MM.1S (cell line): Measurements from ENCODE around the gene CFAP45.

ENCODE experiments used
- DNase-seq: peaks from one replicate; pipeline ENCODE4 v3.0.0-alpha.2; 2015
- H2AFZ ChIP-seq: fragments of 300-600 bp; sonication (generic); 2 replicates; pipeline ENCODE4 v1.6.0; 2016; ENCODE audit warnings: antibody characterized with exemption, low read length
- H3F3A ChIP-seq: fragments of 300-600 bp; sonication (generic); 2 replicates; pipeline ENCODE4 v1.6.1; 2016; ENCODE audit warnings: mild to moderate bottlenecking, antibody characterized with exemption, low read length, moderate library complexity, mixed read lengths; ENCODE audit not compliant: insufficient read depth
- H3K27ac ChIP-seq: fragments of 300-600 bp; sonication (generic); 2 replicates; pipeline ENCODE4 v1.5.1; 2016; ENCODE audit warnings: mild to moderate bottlenecking, low read length
- H3K27me3 ChIP-seq: fragments of 300-600 bp; sonication (generic); replicated peaks from 2 replicates; pipeline ENCODE4 v1.6.0; 2016; ENCODE audit warnings: low read length; ENCODE audit not compliant: insufficient read depth
- H3K36me3 ChIP-seq: fragments of 300-600 bp; sonication (generic); replicated peaks from 2 replicates; pipeline ENCODE4 v1.6.1; 2016; ENCODE audit warnings: mild to moderate bottlenecking, low read length, mixed read lengths; ENCODE audit not compliant: insufficient read depth
- H3K4me1 ChIP-seq: fragments of 300-600 bp; sonication (generic); 2 replicates; pipeline ENCODE4 v1.6.1; 2016; ENCODE audit warnings: low read length, mixed read lengths
- H3K4me2 ChIP-seq: fragments of 300-600 bp; sonication (generic); 2 replicates; pipeline ENCODE4 v1.6.0; 2016; ENCODE audit warnings: low read depth, low read length
- H3K4me3 ChIP-seq: fragments of 300-600 bp; sonication (generic); 2 replicates; pipeline ENCODE4 v1.5.1; 2016; ENCODE audit warnings: low read length, mixed read lengths
- H3K79me2 ChIP-seq: fragments of 300-600 bp; sonication (generic); 2 replicates; pipeline ENCODE4 v1.6.1; 2016; ENCODE audit warnings: mixed run types, low read length, mixed read lengths
- H3K9ac ChIP-seq: fragments of 300-600 bp; sonication (generic); 2 replicates; pipeline ENCODE4 v1.6.1; 2016; ENCODE audit warnings: low read length, mixed read lengths
- H3K9me2 ChIP-seq: fragments of 300-600 bp; sonication (generic); replicated peaks from 2 replicates; pipeline ENCODE4 v1.6.1; 2016; ENCODE audit warnings: mild to moderate bottlenecking, low read length, mixed read lengths; ENCODE audit not compliant: insufficient read depth
- H3K9me3 ChIP-seq: fragments of 300-600 bp; sonication (generic); replicated peaks from 2 replicates; pipeline ENCODE4 v1.6.1; 2016; ENCODE audit warnings: mild to moderate bottlenecking, low read length, mixed read lengths; ENCODE audit not compliant: insufficient read depth
- H4K20me1 ChIP-seq: fragments of 300-600 bp; sonication (generic); 2 replicates; pipeline ENCODE4 v1.6.1; 2016; ENCODE audit warnings: mild to moderate bottlenecking, low read length, moderate library complexity, mixed read lengths; ENCODE audit not compliant: insufficient read depth
- CTCF ChIP-seq: fragments of 300-600 bp; sonication (generic); IDR thresholded peaks from 2 replicates; pipeline ENCODE4 v1.5.1; 2016; ENCODE audit warnings: antibody characterized with exemption, low read length, mixed read lengths
- EZH2 ChIP-seq: fragments of 300-600 bp; sonication (generic); optimal IDR thresholded peaks from 2 replicates; pipeline ENCODE3; 2017; ENCODE audit warnings: low read depth, mild to moderate bottlenecking, antibody characterized with exemption, low read length, mixed read lengths
- EZH2phosphoT487 ChIP-seq: fragments of 300-600 bp; sonication (generic); IDR thresholded peaks from 2 replicates; pipeline ENCODE4 v1.6.1; 2018; ENCODE audit warnings: antibody characterized with exemption, low read length

Gene CFAP45

GRCh38 chr1:159900086-159900680 lies at the start of gene CFAP45:
Gene CFAP45 (minus strand): TSS chr1:159900165. CDS start chr1:159900098, 67 bp downstream.
- no peaks in the 10 kb centered on the region for H3K79me2 ChIP-seq
- no peaks in the 10 kb centered on the region for H4K20me1 ChIP-seq
- no peaks in the 10 kb centered on the region for H3K4me1 ChIP-seq
- TF ChIP-seq CTCF (no peak), EZH2phosphoT487 (no peak), EZH2 (no peak)
- H3K27me3 ChIP-seq, result no peaks in the 10 kb centered on the region
- no peak within 1 kb of the TSS for H3K9ac ChIP-seq
- H3F3A ChIP-seq, result no peaks in the 10 kb centered on the region
- no peaks in the 10 kb centered on the region for H3K9me2 ChIP-seq
- DNase-seq, result no peak
- H3K9me3 ChIP-seq, result no peaks in the 10 kb centered on the region
- H3K4me2 ChIP-seq, result no peak within 1 kb of the TSS
- no peak within 1 kb of the TSS for H2AFZ ChIP-seq
- no peak within 1 kb of the TSS for H3K4me3 ChIP-seq
- H3K27ac ChIP-seq, result no peak within 1 kb of the TSS
- H3K36me3 ChIP-seq, result no peaks in the 10 kb centered on the region

- Histone ChIP-seq H3F3A (0 out of 2 replicates have a peak, but pooled peaks cover 2% of the 10 kb centered on the region), H3K4me2 (no peak overlapping the region), H3K27me3 (peaks cover 34% of the 10 kb centered on the region), H3K4me1 (no peaks in the 10 kb centered on the region), H3K4me3 (no peak overlapping the region), H4K20me1 (no peaks in the 10 kb centered on the region), H3K9me2 (no peaks in the 10 kb centered on the region), H3K9ac (no peak overlapping the region), H3K36me3 (no peaks in the 10 kb centered on the region), H3K27ac (no peak overlapping the region), H3K9me3 (no peaks in the 10 kb centered on the region), H2AFZ (no peak overlapping the region), H3K79me2 (no peaks in the 10 kb centered on the region)
- TF ChIP-seq EZH2 (no peak), CTCF (no peak), EZH2phosphoT487 (no peak)
- DNase-seq, result no peak
These were observed 49.2 kb upstream of the CFAP45 start for GRCh38 chr1:159949123-159949522.

- H2AFZ ChIP-seq, result no peak overlapping the region
- no peaks in the 10 kb centered on the region for H4K20me1 ChIP-seq
- H3K4me1 ChIP-seq, result no peaks in the 10 kb centered on the region
- H3F3A ChIP-seq, result 0 out of 2 replicates have a peak, but pooled peaks cover 2% of the 10 kb centered on the region
- DNase-seq, result no peak
- no peaks in the 10 kb centered on the region for H3K36me3 ChIP-seq
- no peak overlapping the region for H3K4me3 ChIP-seq
- H3K27ac ChIP-seq, result no peak overlapping the region
- H3K4me2 ChIP-seq, result no peak overlapping the region
- no peaks in the 10 kb centered on the region for H3K79me2 ChIP-seq
- peaks cover 43% of the 10 kb centered on the region for H3K27me3 ChIP-seq
- TF ChIP-seq EZH2 (no peak), EZH2phosphoT487 (no peak), CTCF (no peak)
- no peak overlapping the region for H3K9ac ChIP-seq
- no peaks in the 10 kb centered on the region for H3K9me2 ChIP-seq
- no peaks in the 10 kb centered on the region for H3K9me3 ChIP-seq
These were observed 48.0 kb upstream of the CFAP45 start for GRCh38 chr1:159947942-159948341.
